ENCODE data around the gene AK8.

The AK8 gene

DNA sequence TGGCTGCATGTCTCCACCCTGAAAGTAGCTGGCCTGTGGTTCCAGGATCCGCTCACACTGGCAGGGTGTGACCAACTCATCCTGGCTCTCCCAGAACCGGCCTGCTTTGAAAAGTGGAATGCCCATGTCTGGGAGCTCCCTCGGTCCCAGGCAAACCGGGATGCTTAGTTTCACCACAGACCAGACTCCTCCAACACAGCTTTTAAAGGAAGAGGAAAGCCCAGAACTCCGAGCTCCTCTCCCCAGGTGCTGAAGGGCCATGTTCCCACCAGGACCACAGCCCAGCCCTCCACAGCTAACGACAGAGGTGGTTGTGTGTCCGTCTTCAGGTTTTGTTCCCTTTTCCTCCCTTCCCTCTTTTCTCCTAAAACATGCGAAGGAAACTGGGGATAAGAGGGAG is 169.8 kb downstream of the AK8 start:
- no peak overlapping the region for H3K27ac ChIP-seq (ENCODE audit: insufficient read depth, low read length, poor library complexity, severe bottlenecking)
- no peaks in the 10 kb centered on the region for H3K4me1 ChIP-seq (ENCODE audit: control insufficient read depth, insufficient read depth, low read length, poor library complexity, severe bottlenecking)
- no peaks in the 10 kb centered on the region for H3K9me3 ChIP-seq (ENCODE audit: control insufficient read depth, low read length)
- H3K4me3 ChIP-seq (ENCODE audit: insufficient read depth, low read depth, low read length, poor library complexity, severe bottlenecking) = no peak overlapping the region
- no peaks in the 10 kb centered on the region for H3K36me3 ChIP-seq (ENCODE audit: control insufficient read depth, insufficient read depth, low read length)
- no peak for DNase-seq
- H3K27me3 ChIP-seq (replicated peaks; ENCODE audit: control insufficient read depth, insufficient read depth, low read length, poor library complexity, severe bottlenecking) = no peaks in the 10 kb centered on the region

DNA sequence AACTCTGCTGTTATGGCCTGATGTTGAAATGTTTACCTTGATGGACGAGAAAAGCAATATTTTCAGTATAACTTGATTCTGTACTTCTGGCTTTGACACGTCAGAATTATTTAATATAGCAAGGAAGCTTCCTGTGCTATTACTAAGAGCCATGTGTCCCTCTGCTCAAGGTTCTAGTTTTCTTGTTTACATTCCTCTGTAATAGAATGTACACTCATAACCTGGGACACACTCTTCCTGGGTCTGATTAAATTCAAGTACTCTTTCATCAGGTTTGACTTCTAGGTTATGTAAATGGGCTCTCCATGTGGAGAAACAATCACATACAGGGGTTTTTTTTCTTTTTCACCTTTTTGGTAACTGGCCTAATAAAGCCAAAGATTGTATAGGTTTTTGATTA is 174.7 kb downstream of the AK8 start:
- Histone ChIP-seq H3K36me3 (ENCODE audit: control insufficient read depth, insufficient read depth, low read length) (no peaks in the 10 kb centered on the region), H3K27me3 (replicated peaks; ENCODE audit: control insufficient read depth, insufficient read depth, low read length, poor library complexity, severe bottlenecking) (no peaks in the 10 kb centered on the region), H3K4me1 (ENCODE audit: control insufficient read depth, insufficient read depth, low read length, poor library complexity, severe bottlenecking) (no peaks in the 10 kb centered on the region), H3K9me3 (ENCODE audit: control insufficient read depth, low read length) (no peaks in the 10 kb centered on the region), H3K4me3 (ENCODE audit: insufficient read depth, low read depth, low read length, poor library complexity, severe bottlenecking) (no peak overlapping the region), H3K27ac (ENCODE audit: insufficient read depth, low read length, poor library complexity, severe bottlenecking) (no peak overlapping the region)
- DNase-seq = no peak

DNA sequence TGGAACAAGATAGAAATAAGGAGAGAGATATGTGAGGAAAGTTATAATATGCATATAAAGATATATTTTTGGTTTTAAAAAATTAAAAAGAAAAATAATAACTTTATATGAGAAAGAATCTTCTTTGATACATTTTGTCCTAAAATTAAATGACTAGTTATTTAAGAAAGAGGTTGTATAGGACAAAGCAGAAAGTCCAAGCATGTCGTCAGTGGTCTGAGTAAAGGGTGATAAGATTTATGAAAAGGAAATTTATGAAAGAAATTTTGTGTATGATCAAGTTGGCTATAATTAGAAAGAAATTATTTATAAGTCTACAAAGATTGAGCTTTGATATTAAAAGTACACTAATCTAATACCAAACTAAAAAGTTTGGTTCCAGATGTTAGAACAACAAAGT is 175.8 kb downstream of the AK8 start:
- Histone ChIP-seq H3K36me3 (ENCODE audit: control insufficient read depth, insufficient read depth, low read length) (no peaks in the 10 kb centered on the region), H3K4me1 (ENCODE audit: control insufficient read depth, insufficient read depth, low read length, poor library complexity, severe bottlenecking) (no peaks in the 10 kb centered on the region), H3K27ac (ENCODE audit: insufficient read depth, low read length, poor library complexity, severe bottlenecking) (no peak overlapping the region), H3K9me3 (ENCODE audit: control insufficient read depth, low read length) (peaks cover 1% of the 10 kb centered on the region), H3K4me3 (ENCODE audit: insufficient read depth, low read depth, low read length, poor library complexity, severe bottlenecking) (no peak overlapping the region), H3K27me3 (replicated peaks; ENCODE audit: control insufficient read depth, insufficient read depth, low read length, poor library complexity, severe bottlenecking) (no peaks in the 10 kb centered on the region)
- no peak for DNase-seq

DNA sequence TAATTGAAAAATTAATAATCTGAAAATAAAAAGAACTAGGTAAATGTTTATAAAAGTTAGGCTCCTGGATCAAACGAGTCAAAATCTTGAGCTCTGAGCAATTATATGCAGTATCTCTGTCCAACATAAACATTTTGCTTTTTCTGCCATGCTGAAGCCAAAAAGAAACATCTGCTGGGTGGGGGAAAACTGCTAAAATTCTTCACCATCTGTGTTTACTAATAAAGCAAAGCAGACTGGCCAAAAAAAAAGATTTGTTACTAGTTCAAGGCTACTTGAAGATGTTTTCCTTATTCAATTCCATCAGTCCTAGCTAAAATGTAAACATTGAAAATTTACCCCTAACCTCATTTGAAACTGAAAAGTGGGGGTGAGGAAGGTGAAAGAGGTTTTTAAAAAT is 178.1 kb downstream of the AK8 start:
- H3K36me3 ChIP-seq (ENCODE audit: control insufficient read depth, insufficient read depth, low read length) = no peaks in the 10 kb centered on the region
- peaks cover 12% of the 10 kb centered on the region for H3K9me3 ChIP-seq (ENCODE audit: control insufficient read depth, low read length)
- H3K4me1 ChIP-seq (ENCODE audit: control insufficient read depth, insufficient read depth, low read length, poor library complexity, severe bottlenecking) = no peaks in the 10 kb centered on the region
- H3K27me3 ChIP-seq (replicated peaks; ENCODE audit: control insufficient read depth, insufficient read depth, low read length, poor library complexity, severe bottlenecking) = no peaks in the 10 kb centered on the region
- H3K4me3 ChIP-seq (ENCODE audit: insufficient read depth, low read depth, low read length, poor library complexity, severe bottlenecking) = no peak overlapping the region
- H3K27ac ChIP-seq (ENCODE audit: insufficient read depth, low read length, poor library complexity, severe bottlenecking) = no peak overlapping the region
- DNase-seq = no peak

DNA sequence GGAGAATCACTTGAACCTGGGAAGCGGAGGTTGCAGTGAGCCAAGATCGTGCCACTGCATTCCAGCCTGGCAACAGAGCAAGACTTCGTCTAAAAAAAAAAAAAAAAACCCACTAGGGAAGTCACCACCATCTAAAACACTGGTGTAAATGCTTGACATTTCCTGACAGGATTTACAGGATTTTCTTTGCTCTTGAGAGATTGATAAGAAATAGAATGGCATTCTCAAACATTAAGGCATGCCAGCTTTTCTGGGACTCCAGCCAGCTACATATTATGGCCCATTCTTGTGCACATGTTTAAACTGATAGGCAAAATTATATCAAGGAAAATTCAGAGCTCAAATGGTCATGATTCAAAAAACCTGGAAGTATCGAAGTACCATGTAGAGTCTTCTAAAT is 179.1 kb downstream of the AK8 start:
- DNase-seq = no peak
- Histone ChIP-seq H3K4me1 (ENCODE audit: control insufficient read depth, insufficient read depth, low read length, poor library complexity, severe bottlenecking) (no peaks in the 10 kb centered on the region), H3K4me3 (ENCODE audit: insufficient read depth, low read depth, low read length, poor library complexity, severe bottlenecking) (no peak overlapping the region), H3K27ac (ENCODE audit: insufficient read depth, low read length, poor library complexity, severe bottlenecking) (no peak overlapping the region), H3K9me3 (ENCODE audit: control insufficient read depth, low read length) (peaks cover 12% of the 10 kb centered on the region), H3K36me3 (ENCODE audit: control insufficient read depth, insufficient read depth, low read length) (no peaks in the 10 kb centered on the region), H3K27me3 (replicated peaks; ENCODE audit: control insufficient read depth, insufficient read depth, low read length, poor library complexity, severe bottlenecking) (no peaks in the 10 kb centered on the region)

DNA sequence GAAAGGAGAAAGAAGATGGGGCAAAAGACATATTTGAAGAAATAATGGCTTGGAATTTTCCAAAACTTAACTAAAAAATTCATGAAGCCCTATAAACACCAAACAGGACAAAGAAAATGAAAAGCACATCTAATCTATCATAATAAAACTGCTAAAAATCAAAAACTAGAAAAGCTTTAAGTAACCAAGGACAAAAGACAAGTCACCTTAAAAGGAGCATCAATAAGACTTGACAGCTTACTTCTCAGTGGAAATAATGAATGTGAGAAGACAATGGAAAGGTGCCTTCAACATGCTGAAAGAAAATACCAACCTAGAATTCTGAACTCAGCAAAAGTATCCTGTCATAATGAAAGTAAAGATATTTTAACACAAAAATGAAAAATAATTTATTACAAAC is 180.9 kb downstream of the AK8 start:
- H3K27me3 ChIP-seq (replicated peaks; ENCODE audit: control insufficient read depth, insufficient read depth, low read length, poor library complexity, severe bottlenecking) = no peaks in the 10 kb centered on the region
- H3K27ac ChIP-seq (ENCODE audit: insufficient read depth, low read length, poor library complexity, severe bottlenecking) = no peak overlapping the region
- no peak overlapping the region for H3K4me3 ChIP-seq (ENCODE audit: insufficient read depth, low read depth, low read length, poor library complexity, severe bottlenecking)
- H3K9me3 ChIP-seq (ENCODE audit: control insufficient read depth, low read length) = peaks cover 12% of the 10 kb centered on the region
- no peaks in the 10 kb centered on the region for H3K4me1 ChIP-seq (ENCODE audit: control insufficient read depth, insufficient read depth, low read length, poor library complexity, severe bottlenecking)
- H3K36me3 ChIP-seq (ENCODE audit: control insufficient read depth, insufficient read depth, low read length) = no peaks in the 10 kb centered on the region
- no peak for DNase-seq

DNA sequence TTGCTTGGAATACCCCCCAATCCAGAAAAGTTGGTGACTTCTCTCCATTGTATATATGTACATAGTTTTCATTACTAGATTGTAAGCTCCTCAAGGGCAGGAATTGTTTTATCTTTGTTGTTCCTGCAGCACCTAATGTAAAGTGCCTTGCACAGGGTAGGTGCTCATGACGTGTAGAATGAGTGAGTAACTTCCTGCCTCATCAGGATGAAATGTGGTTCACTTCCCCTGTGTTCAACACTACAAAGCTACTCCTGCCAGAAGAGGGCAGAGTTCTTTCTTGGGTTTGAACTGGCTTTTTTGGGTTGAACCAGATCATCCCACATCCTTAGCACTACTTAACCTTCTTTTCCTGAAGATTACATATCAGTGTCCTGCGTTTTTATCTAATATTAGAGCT is 183.9 kb downstream of the AK8 start:
- H3K4me3 ChIP-seq (ENCODE audit: insufficient read depth, low read depth, low read length, poor library complexity, severe bottlenecking) = no peak overlapping the region
- H3K27me3 ChIP-seq (replicated peaks; ENCODE audit: control insufficient read depth, insufficient read depth, low read length, poor library complexity, severe bottlenecking) = no peaks in the 10 kb centered on the region
- no peak overlapping the region for H3K27ac ChIP-seq (ENCODE audit: insufficient read depth, low read length, poor library complexity, severe bottlenecking)
- DNase-seq = no peak
- no peaks in the 10 kb centered on the region for H3K4me1 ChIP-seq (ENCODE audit: control insufficient read depth, insufficient read depth, low read length, poor library complexity, severe bottlenecking)
- peaks cover 21% of the 10 kb centered on the region for H3K36me3 ChIP-seq (ENCODE audit: control insufficient read depth, insufficient read depth, low read length)
- peaks cover 12% of the 10 kb centered on the region for H3K9me3 ChIP-seq (ENCODE audit: control insufficient read depth, low read length)

DNA sequence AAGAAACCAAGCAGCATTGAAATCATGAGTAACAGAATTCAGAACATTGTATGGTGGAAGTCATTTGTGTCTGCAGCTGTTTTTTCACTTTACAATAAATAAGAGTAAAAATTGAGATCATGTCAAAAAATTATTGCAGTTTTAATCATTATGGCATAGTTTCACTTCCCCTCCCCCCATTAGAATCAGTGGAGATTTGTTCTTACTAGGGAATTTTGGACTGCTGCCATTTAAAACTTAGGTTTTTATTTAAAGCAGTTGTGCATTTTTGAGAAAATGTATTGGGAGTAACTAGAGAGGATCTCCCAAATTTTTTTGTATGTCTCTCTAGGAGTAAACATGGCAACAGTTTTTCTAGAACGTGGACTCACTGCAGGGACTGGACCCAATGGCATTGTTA is 187.4 kb downstream of the AK8 start:
- no peaks in the 10 kb centered on the region for H3K9me3 ChIP-seq (ENCODE audit: control insufficient read depth, low read length)
- no peak overlapping the region for H3K4me3 ChIP-seq (ENCODE audit: insufficient read depth, low read depth, low read length, poor library complexity, severe bottlenecking)
- DNase-seq = no peak
- H3K27ac ChIP-seq (ENCODE audit: insufficient read depth, low read length, poor library complexity, severe bottlenecking) = no peak overlapping the region
- no peaks in the 10 kb centered on the region for H3K4me1 ChIP-seq (ENCODE audit: control insufficient read depth, insufficient read depth, low read length, poor library complexity, severe bottlenecking)
- no peaks in the 10 kb centered on the region for H3K27me3 ChIP-seq (replicated peaks; ENCODE audit: control insufficient read depth, insufficient read depth, low read length, poor library complexity, severe bottlenecking)
- H3K36me3 ChIP-seq (ENCODE audit: control insufficient read depth, insufficient read depth, low read length) = peaks cover 43% of the 10 kb centered on the region

DNA sequence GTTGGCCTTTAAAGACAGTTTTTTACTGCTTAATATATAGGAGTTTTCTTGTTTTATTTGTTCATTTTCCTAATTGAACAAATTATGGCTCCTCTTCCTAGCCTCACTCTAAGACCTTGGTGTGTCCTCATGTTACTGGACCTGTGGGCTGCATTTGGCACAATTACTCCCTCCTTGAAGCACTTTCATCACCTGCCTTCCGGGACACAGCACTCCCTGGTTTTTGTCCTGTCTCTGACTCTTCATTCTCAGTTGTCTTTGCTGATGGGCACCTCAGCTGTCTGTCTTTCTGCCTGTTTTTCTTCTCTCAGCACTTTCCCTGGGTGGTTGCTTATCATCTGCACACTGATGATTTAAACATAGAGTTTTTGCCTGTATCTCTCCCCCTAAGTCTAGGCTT is 194.2 kb downstream of the AK8 start:
- Histone ChIP-seq H3K4me3 (ENCODE audit: insufficient read depth, low read depth, low read length, poor library complexity, severe bottlenecking) (no peak overlapping the region), H3K27me3 (replicated peaks; ENCODE audit: control insufficient read depth, insufficient read depth, low read length, poor library complexity, severe bottlenecking) (no peaks in the 10 kb centered on the region), H3K36me3 (ENCODE audit: control insufficient read depth, insufficient read depth, low read length) (peaks cover 51% of the 10 kb centered on the region), H3K9me3 (ENCODE audit: control insufficient read depth, low read length) (no peaks in the 10 kb centered on the region), H3K27ac (ENCODE audit: insufficient read depth, low read length, poor library complexity, severe bottlenecking) (no peak overlapping the region), H3K4me1 (ENCODE audit: control insufficient read depth, insufficient read depth, low read length, poor library complexity, severe bottlenecking) (no peaks in the 10 kb centered on the region)
- DNase-seq = no peak

DNA sequence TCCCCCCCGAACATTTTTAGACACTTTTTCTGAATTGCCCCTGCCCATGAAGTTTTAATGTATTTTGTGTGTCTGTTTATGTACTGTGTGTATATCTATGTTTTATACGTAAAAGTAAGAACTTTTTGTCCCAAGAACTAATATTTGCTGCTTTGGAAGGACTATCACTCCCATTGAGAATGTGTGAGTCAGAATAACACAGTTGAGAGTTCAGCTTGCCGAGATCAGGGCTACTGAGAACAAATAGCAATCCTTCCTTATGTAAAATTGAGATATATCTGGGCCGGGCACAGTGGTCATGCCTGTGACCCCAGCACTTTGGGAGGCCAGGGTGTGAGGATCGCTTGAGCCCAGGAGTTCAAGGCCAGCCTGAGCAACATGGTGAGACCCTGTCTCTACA is 196.5 kb downstream of the AK8 start:
- Histone ChIP-seq H3K27ac (ENCODE audit: insufficient read depth, low read length, poor library complexity, severe bottlenecking) (no peak overlapping the region), H3K27me3 (replicated peaks; ENCODE audit: control insufficient read depth, insufficient read depth, low read length, poor library complexity, severe bottlenecking) (no peaks in the 10 kb centered on the region), H3K4me3 (ENCODE audit: insufficient read depth, low read depth, low read length, poor library complexity, severe bottlenecking) (no peak overlapping the region), H3K4me1 (ENCODE audit: control insufficient read depth, insufficient read depth, low read length, poor library complexity, severe bottlenecking) (no peaks in the 10 kb centered on the region), H3K36me3 (ENCODE audit: control insufficient read depth, insufficient read depth, low read length) (peaks cover 46% of the 10 kb centered on the region), H3K9me3 (ENCODE audit: control insufficient read depth, low read length) (no peaks in the 10 kb centered on the region)
- no peak for DNase-seq

Data from effector memory CD4-positive, alpha-beta T cell (primary cell).